ENCODE measurements around the gene DDIT3. TPM values are rescaled to one million over a fixed set of nuclear protein-coding genes. Genes with fewer than 3 reads are reported as not detected.

DDIT3 gene
- total and polyA plus RNA-seq, 4 donors = 4.7 to 30.2 (median 16.2) TPM

DNA sequence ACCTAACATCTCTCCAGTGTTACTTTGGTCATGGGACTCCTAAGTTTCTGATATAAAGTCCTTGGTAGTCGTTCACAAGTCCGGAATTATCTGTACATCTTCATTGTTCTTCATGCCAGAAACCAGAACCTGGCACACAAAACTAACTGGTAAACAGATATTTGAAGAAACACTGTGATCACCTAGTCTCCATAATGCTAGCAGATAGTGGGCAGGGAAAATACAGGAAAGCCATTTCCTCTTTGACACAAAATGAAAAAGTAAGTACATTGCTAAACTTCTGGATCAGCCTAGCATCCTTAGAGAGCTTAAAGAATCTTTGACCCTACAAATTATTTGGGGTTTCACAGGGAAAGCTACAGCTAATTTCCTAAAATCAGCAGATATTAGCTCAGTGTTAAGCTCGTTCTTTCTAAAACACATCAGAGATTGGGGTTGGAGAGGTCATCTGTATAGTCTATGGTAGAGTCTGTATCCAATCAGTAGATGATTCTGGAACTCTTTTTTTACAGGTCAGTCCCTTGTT, 4.8 kb downstream of the DDIT3 start:
- Histone ChIP-seq H3K27ac (ENCODE audit: low read depth in 1 of 2, low read length in 2 of 2) (no peak overlapping the region), H3K4me1 (ENCODE audit: control insufficient read depth in 4 of 4, insufficient read depth in 4 of 4, low read length in 3 of 4) (peaks cover 1 to 23% (median 13%) of the 10 kb centered on the region in 4 donors), H3K9me3 (ENCODE audit: control insufficient read depth in 4 of 4, low read length in 3 of 4) (no peaks in the 10 kb centered on the region), H3K9ac (ENCODE audit: low read depth in 1 of 2, low read length in 2 of 2) (no peak overlapping the region), H3K4me3 (ENCODE audit: low read depth in 1 of 3, low read length in 3 of 3) (no peak overlapping the region), H3K36me3 (ENCODE audit: control insufficient read depth in 4 of 4, insufficient read depth in 3 of 4, low read depth in 1 of 4, low read length in 3 of 4) (peaks cover 5 to 57% (median 49%) of the 10 kb centered on the region in 4 donors), H3K27me3 (ENCODE audit: control insufficient read depth in 4 of 4, insufficient read depth in 4 of 4, low read length in 3 of 4) (no peaks in the 10 kb centered on the region)
- DNase-seq (ENCODE audit: low spot score) = no peak
- 70% methylated on average over 3 of the region's 3 CpGs for WGBS
- TF ChIP-seq GABPA (IDR thresholded peaks at IDR 0.05 in 1 of 2, conservative IDR thresholded peaks at IDR 0.05 in 1 of 2) (no peak), JUND (IDR thresholded peaks at IDR 0.05) (no peak), FOXA2 (IDR thresholded peaks at IDR 0.05) (no peak), YY1 (IDR thresholded peaks at IDR 0.05) (no peak), RXRA (IDR thresholded peaks at IDR 0.05) (no peak), SP1 (IDR thresholded peaks at IDR 0.05) (no peak), HNF4G (IDR thresholded peaks at IDR 0.05) (no peak), CTCF (IDR thresholded peaks at IDR 0.05; ENCODE audit: low read depth, low read length, missing input control) (no peak), HNF4A (conservative IDR thresholded peaks at IDR 0.05) (no peak), FOXA1 (IDR thresholded peaks at IDR 0.05) (no peak), NR2F2 (IDR thresholded peaks at IDR 0.05) (no peak), RAD21 (IDR thresholded peaks at IDR 0.05) (no peak), EGR1 (IDR thresholded peaks at IDR 0.05; ENCODE audit: low read depth in 2 of 2) (no peak), TAF1 (conservative IDR thresholded peaks at IDR 0.05) (no peak)
- TF ChIP-seq, protein P1, sequence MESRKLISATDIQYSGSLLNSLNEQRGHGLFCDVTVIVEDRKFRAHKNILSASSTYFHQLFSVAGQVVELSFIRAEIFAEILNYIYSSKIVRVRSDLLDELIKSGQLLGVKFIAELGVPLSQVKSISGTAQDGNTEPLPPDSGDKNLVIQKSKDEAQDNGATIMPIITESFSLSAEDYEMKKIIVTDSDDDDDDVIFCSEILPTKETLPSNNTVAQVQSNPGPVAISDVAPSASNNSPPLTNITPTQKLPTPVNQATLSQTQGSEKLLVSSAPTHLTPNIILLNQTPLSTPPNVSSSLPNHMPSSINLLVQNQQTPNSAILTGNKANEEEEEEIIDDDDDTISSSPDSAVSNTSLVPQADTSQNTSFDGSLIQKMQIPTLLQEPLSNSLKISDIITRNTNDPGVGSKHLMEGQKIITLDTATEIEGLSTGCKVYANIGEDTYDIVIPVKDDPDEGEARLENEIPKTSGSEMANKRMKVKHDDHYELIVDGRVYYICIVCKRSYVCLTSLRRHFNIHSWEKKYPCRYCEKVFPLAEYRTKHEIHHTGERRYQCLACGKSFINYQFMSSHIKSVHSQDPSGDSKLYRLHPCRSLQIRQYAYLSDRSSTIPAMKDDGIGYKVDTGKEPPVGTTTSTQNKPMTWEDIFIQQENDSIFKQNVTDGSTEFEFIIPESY (IDR thresholded peaks at IDR 0.05) = no peak
- TF ChIP-seq, protein P2, sequence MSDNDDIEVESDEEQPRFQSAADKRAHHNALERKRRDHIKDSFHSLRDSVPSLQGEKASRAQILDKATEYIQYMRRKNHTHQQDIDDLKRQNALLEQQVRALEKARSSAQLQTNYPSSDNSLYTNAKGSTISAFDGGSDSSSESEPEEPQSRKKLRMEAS (IDR thresholded peaks at IDR 0.05) = no peak

- H3K9ac ChIP-seq (ENCODE audit: low read depth in 1 of 2, low read length in 2 of 2) = no peak overlapping the region
- 91% methylated on average over 9 of the region's 9 CpGs for WGBS
- H3K27me3 ChIP-seq (ENCODE audit: control insufficient read depth in 4 of 4, insufficient read depth in 4 of 4, low read length in 3 of 4) = no peaks in the 10 kb centered on the region
- H3K36me3 ChIP-seq (ENCODE audit: control insufficient read depth in 4 of 4, insufficient read depth in 3 of 4, low read depth in 1 of 4, low read length in 3 of 4) = peaks cover 5 to 58% (median 49%) of the 10 kb centered on the region in 4 donors
- TF ChIP-seq REST (IDR thresholded peaks at IDR 0.05) = no peak
- TF ChIP-seq NR2F2 (IDR thresholded peaks at IDR 0.05) = no peak
- no peak for TF ChIP-seq HNF4A (conservative IDR thresholded peaks at IDR 0.05)
- no peak for TF ChIP-seq CTCF (IDR thresholded peaks at IDR 0.05; ENCODE audit: low read depth, low read length, missing input control)
- no peak for TF ChIP-seq TAF1 (conservative IDR thresholded peaks at IDR 0.05)
- TF ChIP-seq, protein P3, sequence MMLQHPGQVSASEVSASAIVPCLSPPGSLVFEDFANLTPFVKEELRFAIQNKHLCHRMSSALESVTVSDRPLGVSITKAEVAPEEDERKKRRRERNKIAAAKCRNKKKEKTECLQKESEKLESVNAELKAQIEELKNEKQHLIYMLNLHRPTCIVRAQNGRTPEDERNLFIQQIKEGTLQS (IDR thresholded peaks at IDR 0.05) = no peak
- no peak for TF ChIP-seq EGR1 (IDR thresholded peaks at IDR 0.05; ENCODE audit: low read depth in 2 of 2)
- TF ChIP-seq RXRA (IDR thresholded peaks at IDR 0.05) = no peak
- H3K4me3 ChIP-seq (ENCODE audit: low read depth in 1 of 3, low read length in 3 of 3) = no peak overlapping the region
- peaks cover 1 to 23% (median 13%) of the 10 kb centered on the region in 4 donors for H3K4me1 ChIP-seq (ENCODE audit: control insufficient read depth in 4 of 4, insufficient read depth in 4 of 4, low read length in 3 of 4)
- no peak overlapping the region for H3K27ac ChIP-seq (ENCODE audit: low read depth in 1 of 2, low read length in 2 of 2)
- no peak for DNase-seq (ENCODE audit: low spot score)
- no peaks in the 10 kb centered on the region for H3K9me3 ChIP-seq (ENCODE audit: control insufficient read depth in 4 of 4, low read length in 3 of 4)
Measured at GRCh38 chr12:57514720-57515407, 5.5 kb downstream of the DDIT3 start.
